MCF 10A (cell line): ENCODE results near the gene ACSS3. TPM values are rescaled to one million over a fixed set of nuclear protein-coding genes. Genes with fewer than 3 reads are reported as not detected.
"Not testable (repeated sequence)": the region's sequence is repeated elsewhere in the genome, so short reads cannot be mapped to it uniquely, and the experiment has no call there.

Source experiments
- BruUV-seq: library from RNA; stranded (reverse); fragments of 400-500 nt; replicated peaks from 2 replicates; lab custom pipeline; 2021; lab: Mats Ljungman, UMichigan
- CTCF ChIA-PET: fragments of 300-600 bp; sonication (Branson Sonifier 250); formaldehyde crosslinking; extraction: SDS; loops from one replicate; lab custom pipeline; 2021; ENCODE audit warnings: antibody characterized with exemption, inconsistent platforms; lab: Yijun Ruan, JAX
- POLR2A ChIA-PET: fragments of 300-600, 350-650 bp; sonication (Branson Sonifier 250); formaldehyde crosslinking; extraction: SDS; loops from one replicate; lab custom pipeline; 2020; ENCODE audit warnings: antibody characterized with exemption, inconsistent platforms; lab: Yijun Ruan, JAX
- DNase-seq: peaks from one replicate; pipeline ENCODE4 v3.0.0-alpha.2; 2018; ENCODE audit not compliant: unreplicated experiment
- H3K27ac Mint-ChIP-seq: one replicate; pipeline ENCODE4 v1.8.0; 2022; ENCODE audit warnings: mild to moderate bottlenecking, low read depth, mixed read lengths; ENCODE audit not compliant: unreplicated experiment
- H3K27me3 Mint-ChIP-seq: one replicate; pipeline ENCODE4 v1.8.0; 2022; ENCODE audit warnings: mixed read lengths; ENCODE audit not compliant: insufficient read depth, unreplicated experiment
- H3K36me3 Mint-ChIP-seq: one replicate; pipeline ENCODE4 v1.8.0; 2022; ENCODE audit warnings: mild to moderate bottlenecking, moderate library complexity, mixed read lengths; ENCODE audit not compliant: insufficient read depth, unreplicated experiment
- H3K4me1 Mint-ChIP-seq: one replicate; pipeline ENCODE4 v1.8.0; 2022; ENCODE audit warnings: mixed read lengths; ENCODE audit not compliant: insufficient read depth, unreplicated experiment
- H3K4me3 Mint-ChIP-seq: one replicate; pipeline ENCODE4 v1.8.0; 2022; ENCODE audit warnings: mild to moderate bottlenecking, moderate library complexity, mixed read lengths; ENCODE audit not compliant: unreplicated experiment
- H3K9me3 Mint-ChIP-seq: one replicate; pipeline ENCODE4 v1.8.0; 2022; ENCODE audit warnings: mixed read lengths; ENCODE audit not compliant: unreplicated experiment
- CTCF ChIP-seq: fragments of 200-600 bp; IDR thresholded peaks from one replicate; pipeline ENCODE4 v1.8.0; 2022; ENCODE audit warnings: antibody characterized with exemption, mild to moderate bottlenecking; ENCODE audit not compliant: unreplicated experiment
- intact Hi-C: fragments of 100-400 bp; cut with micrococcal nuclease; formaldehyde crosslinking; loops from 2 replicates; pipeline ENCODE4 v1.14.1; 2022
- total RNA-seq: library from RNA; stranded (reverse); gene quantifications from 2 replicates; pipeline ENCODE4 v1.2.3, GENCODE V29; 2022

The ACSS3 gene
- total RNA-seq, 1 experiment from 2014 or later, result not detected

GRCh38 chr12:81209012-81209411, 131.1 kb downstream of the ACSS3 start:
- H3K9me3 Mint-ChIP-seq, result no peaks in the 10 kb centered on the region
- POLR2A ChIA-PET, result no interaction called here
- no TSS peak for BruUV-seq
- no peak overlapping the region for H3K27ac Mint-ChIP-seq
- CTCF ChIA-PET, result interaction anchor here (0.6 to 0.9 kb wide), 5 partner anchors 9 to 1293 kb away, joined by 3 to 6 read pairs (median 3); no protein-coding TSS in a partner anchor
- no peaks in the 10 kb centered on the region for H3K36me3 Mint-ChIP-seq
- TF ChIP-seq CTCF, result no peak
- no peak for DNase-seq
- H3K27me3 Mint-ChIP-seq, result peaks cover 31% of the 10 kb centered on the region
- intact Hi-C loops, result no loop called here
- no peak overlapping the region for H3K4me3 Mint-ChIP-seq
- H3K4me1 Mint-ChIP-seq, result no peaks in the 10 kb centered on the region

- H3K4me1 Mint-ChIP-seq, H3K36me3 Mint-ChIP-seq, intact Hi-C loops, H3K9me3 Mint-ChIP-seq, POLR2A ChIA-PET, H3K27ac Mint-ChIP-seq, H3K4me3 Mint-ChIP-seq, BruUV-seq: not testable (repeated sequence)
- peak; percentile 74 for DNase-seq
- CTCF ChIA-PET, result interaction anchor here (0.6 to 1.2 kb wide), 4 partner anchors 10 to 1294 kb away, joined by 3 to 6 read pairs (median 3); no protein-coding TSS in a partner anchor
- peaks cover 32% of the 10 kb centered on the region for H3K27me3 Mint-ChIP-seq
Measured at GRCh38 chr12:81209772-81210225, 131.9 kb downstream of the ACSS3 start.

GRCh38 chr12:81211306-81211705, 133.4 kb downstream of the ACSS3 start:
- no peak overlapping the region for H3K27ac Mint-ChIP-seq
- no peaks in the 10 kb centered on the region for H3K36me3 Mint-ChIP-seq
- H3K27me3 Mint-ChIP-seq, result peaks cover 32% of the 10 kb centered on the region
- no peak for TF ChIP-seq CTCF
- H3K9me3 Mint-ChIP-seq, result no peaks in the 10 kb centered on the region
- intact Hi-C loops, result no loop called here
- no TSS peak for BruUV-seq
- no peak overlapping the region for H3K4me3 Mint-ChIP-seq
- ChIA-PET POLR2A (no interaction called here), CTCF (no interaction called here)
- no peaks in the 10 kb centered on the region for H3K4me1 Mint-ChIP-seq
- DNase-seq, result no peak

GRCh38 chr12:81212996-81213696, 135.3 kb downstream of the ACSS3 start:
- no TSS peak for BruUV-seq
- CTCF ChIA-PET, result no interaction called here
- Mint-ChIP-seq H3K9me3 (no peaks in the 10 kb centered on the region), H3K36me3 (no peaks in the 10 kb centered on the region), H3K4me1 (no peaks in the 10 kb centered on the region), H3K27me3 (peaks cover 32% of the 10 kb centered on the region), H3K27ac (no peak overlapping the region), H3K4me3 (no peak overlapping the region)
- DNase-seq, result no peak
- POLR2A ChIA-PET, result no interaction called here
- intact Hi-C loops, result no loop called here
- no peak for TF ChIP-seq CTCF
